Neural cell (in vitro differentiated cells): ENCODE results near the gene CFAP99. TPM values are rescaled to one million over a fixed set of nuclear protein-coding genes. Genes with fewer than 3 reads are reported as not detected.

ENCODE experiments used
- H2AFZ ChIP-seq: fragments of 200-600, 300-800 bp; sonication (generic), shearing (Covaris generic); 2 replicates; pipeline ENCODE4 v1.6.0; 2014; ENCODE audit warnings: low read depth, mild to moderate bottlenecking, antibody characterized with exemption, low read length, moderate library complexity
- H3F3A ChIP-seq: fragments of 200-600 bp; shearing (Covaris generic); 2 replicates; pipeline ENCODE4 v1.6.1; 2016; ENCODE audit warnings: mild to moderate bottlenecking, moderate library complexity, mixed read lengths, antibody characterized with exemption, low read length; ENCODE audit not compliant: insufficient read depth, poor library complexity, severe bottlenecking
- H3K27ac ChIP-seq: fragments of 200-600, 300-800 bp; sonication (generic), shearing (Covaris generic); 2 replicates; pipeline ENCODE4 v1.5.1; 2014; ENCODE audit warnings: mild to moderate bottlenecking, low read length, moderate library complexity
- H3K27me3 ChIP-seq: fragments of 300-800, 200-600 bp; sonication (generic), shearing (Covaris generic); 2 replicates; pipeline ENCODE4 v1.6.0; 2014; ENCODE audit warnings: mild to moderate bottlenecking, low read depth, low read length, moderate library complexity; ENCODE audit not compliant: insufficient read depth
- H3K36me3 ChIP-seq: fragments of 300-800, 200-600 bp; sonication (generic), shearing (Covaris generic); 2 replicates; pipeline ENCODE4 v1.5.1; 2014; ENCODE audit warnings: mild to moderate bottlenecking, antibody characterized with exemption, low read length, moderate library complexity; ENCODE audit not compliant: insufficient read depth
- H3K4me2 ChIP-seq: fragments of 300-800, 200-600 bp; sonication (generic), shearing (Covaris generic); 2 replicates; pipeline ENCODE4 v1.6.0; 2014; ENCODE audit warnings: mild to moderate bottlenecking, low read length
- H3K4me3 ChIP-seq: fragments of 300-800, 200-600 bp; sonication (generic), shearing (Covaris generic); 2 replicates; pipeline ENCODE4 v1.5.1; 2014; ENCODE audit warnings: mild to moderate bottlenecking, low read length, moderate library complexity
- H3K79me2 ChIP-seq: fragments of 200-600 bp; shearing (Covaris generic); replicated peaks from 2 replicates; pipeline ENCODE4 v1.6.0; 2014; ENCODE audit warnings: mild to moderate bottlenecking, low read length, moderate library complexity; ENCODE audit not compliant: insufficient read depth
- H3K9ac ChIP-seq: fragments of 300-800, 200-600 bp; sonication (generic), shearing (Covaris generic); 2 replicates; pipeline ENCODE4 v1.6.1; 2016; ENCODE audit warnings: mild to moderate bottlenecking, low read length, mixed read lengths
- H3K9me2 ChIP-seq: fragments of 200-600 bp; shearing (Covaris generic); 2 replicates; pipeline ENCODE4 v1.6.1; 2016; ENCODE audit warnings: mild to moderate bottlenecking, low read length, mixed read lengths; ENCODE audit not compliant: insufficient read depth
- H3K9me3 ChIP-seq: fragments of 200-600, 300-800 bp; sonication (generic), shearing (Covaris generic); 2 replicates; pipeline ENCODE4 v1.6.1; 2016; ENCODE audit warnings: mild to moderate bottlenecking, mixed run types, low read length, moderate library complexity, mixed read lengths
- H4K20me1 ChIP-seq: fragments of 200-600 bp; shearing (Covaris generic); 2 replicates; pipeline ENCODE4 v1.6.1; 2016; ENCODE audit warnings: mild to moderate bottlenecking, mixed run types; ENCODE audit not compliant: insufficient read depth
- EP300 ChIP-seq: fragments of 450-650 bp; conservative IDR thresholded peaks from 2 replicates; pipeline ENCODE4 v1.6.1; 2014; ENCODE audit warnings: antibody characterized with exemption, mild to moderate bottlenecking, moderate library complexity; ENCODE audit not compliant: poor library complexity, severe bottlenecking
- EZH2 ChIP-seq: fragments of 200-600, 300-800 bp; shearing (Covaris generic), sonication (generic); IDR thresholded peaks from 2 replicates; pipeline ENCODE4 v1.6.1; 2014; ENCODE audit warnings: antibody characterized with exemption, low read length, borderline replicate concordance, mild to moderate bottlenecking; ENCODE audit not compliant: insufficient read depth, poor library complexity, severe bottlenecking
- MXI1 ChIP-seq: fragments of 450-650 bp; conservative IDR thresholded peaks from 2 replicates; pipeline ENCODE4 v1.6.1; 2014; ENCODE audit warnings: antibody characterized with exemption, mild to moderate bottlenecking; ENCODE audit not compliant: poor library complexity, severe bottlenecking
- POLR2AphosphoS5 ChIP-seq: IDR thresholded peaks from 2 replicates; pipeline ENCODE4 v1.6.1; 2012
- RAD21 ChIP-seq: fragments of 450-650 bp; conservative IDR thresholded peaks from 2 replicates; pipeline ENCODE4 v1.6.1; 2014; ENCODE audit warnings: antibody characterized with exemption, mild to moderate bottlenecking, moderate library complexity
- REST ChIP-seq: IDR thresholded peaks from 2 replicates; pipeline ENCODE4 v1.6.1; 2012; ENCODE audit warnings: borderline replicate concordance
- SMC3 ChIP-seq: fragments of 450-650 bp; conservative IDR thresholded peaks from 2 replicates; pipeline ENCODE4 v1.6.1; 2014; ENCODE audit warnings: antibody characterized with exemption, mild to moderate bottlenecking, moderate library complexity; ENCODE audit not compliant: poor library complexity
- TAF1 ChIP-seq: IDR thresholded peaks from 2 replicates; pipeline ENCODE4 v1.6.1; 2012; ENCODE audit warnings: low read depth
- polyA plus RNA-seq: library from polyadenylated mRNA; depleted of rRNA; stranded (reverse); fragments of >200 nt; gene quantifications from 2 replicates; pipeline ENCODE4 v1.2.3, GENCODE V29; 2014
- TF ChIP-seq, protein P1 (sequence below): fragments of 450-650 bp; IDR thresholded peaks from 2 replicates; pipeline ENCODE4 v1.5.1; 2014; ENCODE audit warnings: antibody characterized with exemption, mild to moderate bottlenecking, moderate library complexity; ENCODE audit not compliant: poor library complexity, severe bottlenecking

CFAP99 gene
- polyA plus RNA-seq, 1 donor from 2014 or later: not detected

DNA sequence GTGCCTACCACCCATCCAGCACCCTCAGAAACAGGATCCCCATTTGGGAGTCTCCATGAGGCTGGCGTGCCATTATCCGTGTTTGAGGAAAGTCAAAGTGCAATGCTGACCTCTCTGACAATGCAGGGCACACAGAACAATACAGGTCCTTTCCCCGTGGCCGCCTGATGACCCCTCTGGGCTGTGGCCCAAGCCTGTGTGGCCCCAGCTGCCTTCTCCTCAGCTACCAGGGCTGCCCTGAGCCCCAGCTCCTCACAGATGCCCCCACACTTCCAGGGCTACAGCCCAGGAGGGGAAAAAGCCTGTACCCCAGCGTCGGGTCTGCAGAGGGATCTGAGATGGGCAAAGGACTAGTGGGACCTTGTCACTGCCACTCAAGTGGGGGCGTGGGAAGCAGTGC lies 15.8 kb upstream of the CFAP99 start:
- Histone ChIP-seq H3K79me2 (no peaks in the 10 kb centered on the region), H3K36me3 (no peaks in the 10 kb centered on the region), H3K27me3 (no peaks in the 10 kb centered on the region), H3K27ac (no peak overlapping the region), H4K20me1 (no peaks in the 10 kb centered on the region), H3F3A (no peaks in the 10 kb centered on the region), H3K4me2 (no peak overlapping the region), H2AFZ (no peak overlapping the region), H3K9ac (no peak overlapping the region), H3K9me2 (no peaks in the 10 kb centered on the region), H3K4me3 (no peak overlapping the region), H3K9me3 (no peaks in the 10 kb centered on the region)
- no peak for TF ChIP-seq POLR2AphosphoS5
- no peak for TF ChIP-seq EZH2
- TF ChIP-seq SMC3: no peak
- TF ChIP-seq EP300: no peak
- no peak for TF ChIP-seq MXI1

GRCh38 chr4:2406406-2406805 lies 12.3 kb upstream of the CFAP99 start:
- H2AFZ ChIP-seq: no peak overlapping the region
- no peak overlapping the region for H3K4me2 ChIP-seq
- H3K27ac ChIP-seq: no peak overlapping the region

More at GRCh38 chr4:2406406-2406805, 12.3 kb upstream of the CFAP99 start:
- H3K27me3 ChIP-seq: peaks cover under 1% of the 10 kb centered on the region
- no peaks in the 10 kb centered on the region for H3F3A ChIP-seq
- no peak overlapping the region for H3K4me3 ChIP-seq
- H3K9me3 ChIP-seq: no peaks in the 10 kb centered on the region
- no peak overlapping the region for H3K9ac ChIP-seq
- no peaks in the 10 kb centered on the region for H4K20me1 ChIP-seq
- H3K79me2 ChIP-seq: no peaks in the 10 kb centered on the region
- TF ChIP-seq MXI1: no peak
- no peak for TF ChIP-seq RAD21
- TF ChIP-seq REST: no peak
- TF ChIP-seq TAF1: no peak
- no peak for TF ChIP-seq EP300
- TF ChIP-seq, protein P1, sequence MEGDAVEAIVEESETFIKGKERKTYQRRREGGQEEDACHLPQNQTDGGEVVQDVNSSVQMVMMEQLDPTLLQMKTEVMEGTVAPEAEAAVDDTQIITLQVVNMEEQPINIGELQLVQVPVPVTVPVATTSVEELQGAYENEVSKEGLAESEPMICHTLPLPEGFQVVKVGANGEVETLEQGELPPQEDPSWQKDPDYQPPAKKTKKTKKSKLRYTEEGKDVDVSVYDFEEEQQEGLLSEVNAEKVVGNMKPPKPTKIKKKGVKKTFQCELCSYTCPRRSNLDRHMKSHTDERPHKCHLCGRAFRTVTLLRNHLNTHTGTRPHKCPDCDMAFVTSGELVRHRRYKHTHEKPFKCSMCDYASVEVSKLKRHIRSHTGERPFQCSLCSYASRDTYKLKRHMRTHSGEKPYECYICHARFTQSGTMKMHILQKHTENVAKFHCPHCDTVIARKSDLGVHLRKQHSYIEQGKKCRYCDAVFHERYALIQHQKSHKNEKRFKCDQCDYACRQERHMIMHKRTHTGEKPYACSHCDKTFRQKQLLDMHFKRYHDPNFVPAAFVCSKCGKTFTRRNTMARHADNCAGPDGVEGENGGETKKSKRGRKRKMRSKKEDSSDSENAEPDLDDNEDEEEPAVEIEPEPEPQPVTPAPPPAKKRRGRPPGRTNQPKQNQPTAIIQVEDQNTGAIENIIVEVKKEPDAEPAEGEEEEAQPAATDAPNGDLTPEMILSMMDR: no peak
- TF ChIP-seq SMC3: no peak
- TF ChIP-seq EZH2: no peak
- no peak for TF ChIP-seq POLR2AphosphoS5
- H3K36me3 ChIP-seq: no peaks in the 10 kb centered on the region
- no peaks in the 10 kb centered on the region for H3K9me2 ChIP-seq
